CD14-positive monocyte (primary cell): Measurements from ENCODE around the gene TMUB2. TPM values are rescaled to one million over a fixed set of nuclear protein-coding genes. Genes with fewer than 3 reads are reported as not detected.
A peak's percentile ranks its signal among the peaks of the same experiment; 100 is the strongest.

Experiments
- DNase-seq, 3 donors: peaks; one replicate each; pipeline ENCODE4 v3.0.0-alpha.2; 2011 to 2022
- H2AFZ ChIP-seq: 2 replicates; pipeline ENCODE4 v1.6.0; 2012; ENCODE audit warnings: mild to moderate bottlenecking, low read depth, low read length, inconsistent platforms; ENCODE audit not compliant: insufficient read depth, poor library complexity, severe bottlenecking
- H3K27ac ChIP-seq, 2 donors: 1 replicate in 1 of 2; 2 replicates in 1 of 2; pipeline ENCODE4 v1.5.1; 2012 to 2013; ENCODE audit warnings: low read length in 2 of 2, control low read depth in 1 of 2, inconsistent platforms in 1 of 2, low read depth in 1 of 2, mild to moderate bottlenecking in 1 of 2
- H3K27me3 ChIP-seq, 2 donors: one replicate each; pipeline versions ENCODE4 v1.6.0 to v1.6.1; 2011 to 2013; ENCODE audit warnings: low read length in 2 of 2; ENCODE audit not compliant: control insufficient read depth in 2 of 2, insufficient read depth in 2 of 2
- H3K36me3 ChIP-seq, 2 donors: replicated peaks in 1 of 2; 1 replicate in 1 of 2; 2 replicates in 1 of 2; pipeline versions ENCODE4 v1.5.1 to v1.6.1; 2012 to 2013; ENCODE audit warnings: low read length in 2 of 2, control low read depth in 1 of 2, inconsistent platforms in 1 of 2, mild to moderate bottlenecking in 1 of 2; ENCODE audit not compliant: insufficient read depth in 2 of 2, control insufficient read depth in 1 of 2
- H3K4me1 ChIP-seq, 2 donors: 1 replicate in 1 of 2; 2 replicates in 1 of 2; pipeline versions ENCODE4 v1.5.1 to v1.6.1; 2012 to 2013; ENCODE audit warnings: low read length in 2 of 2, control low read depth in 1 of 2, inconsistent platforms in 1 of 2, mild to moderate bottlenecking in 1 of 2, moderate library complexity in 1 of 2; ENCODE audit not compliant: insufficient read depth in 2 of 2, control insufficient read depth in 1 of 2
- H3K4me2 ChIP-seq: replicated peaks from 2 replicates; pipeline ENCODE3; 2012; ENCODE audit warnings: low read length, moderate library complexity, mild to moderate bottlenecking; ENCODE audit not compliant: poor library complexity, severe bottlenecking; ENCODE audit errors: extremely low read depth
- H3K4me3 ChIP-seq, 3 experiments: fragments of 200-600 bp in 1 of 3; sonication (generic) in 1 of 3; replicated peaks in 1 of 3; 1 replicate in 2 of 3; 2 replicates in 1 of 3; pipeline ENCODE4 v1.5.1; 2011 to 2013; ENCODE audit warnings: low read length in 3 of 3, mild to moderate bottlenecking in 3 of 3, control low read depth in 2 of 3, low read depth in 2 of 3, inconsistent platforms in 1 of 3, moderate library complexity in 1 of 3
- H3K79me2 ChIP-seq: 2 replicates; pipeline ENCODE4 v1.6.0; 2012; ENCODE audit warnings: mild to moderate bottlenecking, control low read depth, inconsistent platforms, low read length, moderate library complexity; ENCODE audit not compliant: insufficient read depth
- H3K9ac ChIP-seq: 2 replicates; pipeline ENCODE4 v1.6.0; 2017; ENCODE audit warnings: low read length, mild to moderate bottlenecking; ENCODE audit not compliant: insufficient read depth, poor library complexity, severe bottlenecking
- H3K9me3 ChIP-seq, 2 donors: replicated peaks in 1 of 2; 1 replicate in 1 of 2; 2 replicates in 1 of 2; pipeline versions ENCODE4 v1.5.1 to v1.6.1; 2012 to 2013; ENCODE audit warnings: low read length in 2 of 2, control low read depth in 1 of 2; ENCODE audit not compliant: control insufficient read depth in 1 of 2, insufficient read depth in 1 of 2
- H4K20me1 ChIP-seq: 2 replicates; pipeline ENCODE4 v1.6.0; 2012; ENCODE audit warnings: mild to moderate bottlenecking, low read length, control low read depth, moderate library complexity; ENCODE audit not compliant: insufficient read depth
- H3K27ac Mint-ChIP-seq, 7 donors: one replicate each; pipeline ENCODE4 v1.8.0; 2020; ENCODE audit warnings: mild to moderate bottlenecking in 7 of 7, mixed read lengths in 7 of 7, moderate library complexity in 6 of 7, inconsistent platforms in 2 of 7
- H3K27me3 Mint-ChIP-seq, 3 donors: one replicate each; pipeline ENCODE4 v1.8.0; 2021 to 2022; ENCODE audit warnings: low read depth in 3 of 3, mild to moderate bottlenecking in 3 of 3, mixed read lengths in 3 of 3, moderate library complexity in 3 of 3, inconsistent platforms in 1 of 3
- H3K36me3 Mint-ChIP-seq, 2 donors: one replicate each; pipeline ENCODE4 v1.8.0; 2020; ENCODE audit warnings: mixed read lengths in 2 of 2, inconsistent platforms in 1 of 2, mild to moderate bottlenecking in 1 of 2
- H3K4me1 Mint-ChIP-seq: one replicate; pipeline ENCODE4 v1.8.0; 2020; ENCODE audit warnings: mild to moderate bottlenecking, mixed read lengths
- H3K4me3 Mint-ChIP-seq, 2 donors: one replicate each; pipeline ENCODE4 v1.8.0; 2020; ENCODE audit warnings: mild to moderate bottlenecking in 2 of 2, mixed read lengths in 2 of 2, moderate library complexity in 1 of 2
- H3K9me3 Mint-ChIP-seq, 7 donors: one replicate each; pipeline ENCODE4 v1.8.0; 2020 to 2022; ENCODE audit warnings: mixed read lengths in 7 of 7, mild to moderate bottlenecking in 6 of 7, moderate library complexity in 6 of 7, inconsistent platforms in 2 of 7
- CTCF ChIP-seq: fragments of 200-600 bp; IDR thresholded peaks from one replicate; pipeline ENCODE4 v1.8.0; 2022; ENCODE audit warnings: antibody characterized with exemption, mild to moderate bottlenecking
- WGBS: methylation state at CpG from one replicate; pipeline ENCODE4 v1.1.5; 2013; ENCODE audit warnings: missing lambda C conversion rate; ENCODE audit not compliant: insufficient coverage; 5-methylcytosine and 5-hydroxymethylcytosine counted together
- intact Hi-C, 2 donors: fragments of 100-400 bp; cut with micrococcal nuclease; formaldehyde crosslinking; loops; one replicate each; pipeline versions ENCODE4 v1.15.0 to v1.15.1; 2023
- polyA plus RNA-seq, 3 donors: library from polyadenylated mRNA; depleted of rRNA in 1 of 3; unstranded in 2 of 3; stranded (reverse) in 1 of 3; fragments of 300-500 nt in 2 of 3; fragments of >200 nt in 1 of 3; fragmentation: Illumina TruSeq in 2 of 3; gene quantifications; 1 replicate in 2 of 3; 2 replicates in 1 of 3; pipeline ENCODE4 v1.2.3, GENCODE V29; 2012 to 2021

TMUB2 gene
- polyA plus RNA-seq, 3 donors: 41.3 to 118 (median 41.7) TPM

- Histone ChIP-seq H3K9ac (no peak overlapping the region), H3K79me2 (peaks cover 12% of the 10 kb centered on the region), H4K20me1 (peaks cover 11% of the 10 kb centered on the region), H3K27me3 (no peaks in the 10 kb centered on the region), H2AFZ (no peak overlapping the region), H3K4me2 (no peak overlapping the region), H3K4me3 (no peak overlapping the region), H3K9me3 (no peaks in the 10 kb centered on the region), H3K36me3 (peaks cover 42 to 44% of the 10 kb centered on the region in 2 donors), H3K27ac (no peak overlapping the region), H3K4me1 (no peaks in the 10 kb centered on the region)
- H3K4me3 Mint-ChIP-seq: no peak overlapping the region
- H3K36me3 Mint-ChIP-seq: peaks cover 30 to 57% of the 10 kb centered on the region in 2 donors
- H3K27ac Mint-ChIP-seq: no peak overlapping the region
- H3K9me3 Mint-ChIP-seq: peaks cover 0 to 2% (median 0%) of the 10 kb centered on the region in 7 donors
- H3K4me1 Mint-ChIP-seq: no peaks in the 10 kb centered on the region
- no CpG with 5 or more reads among the region's 4 CpGs for WGBS
- no peaks in the 10 kb centered on the region for H3K27me3 Mint-ChIP-seq
- TF ChIP-seq CTCF: no peak
- intact Hi-C loops: no loop called here
- no peak for DNase-seq
Observed at GRCh38 chr17:44177640-44178039, 9.1 kb upstream of the TMUB2 start.

- H3K36me3 ChIP-seq: peaks cover 43 to 49% of the 10 kb centered on the region in 2 donors
Observed at GRCh38 chr17:44178133-44178532, 8.6 kb upstream of the TMUB2 start.

More at GRCh38 chr17:44178133-44178532, 8.6 kb upstream of the TMUB2 start:
- intact Hi-C loops: no loop called here
- 97% methylated on average over 14 of the region's 14 CpGs for WGBS
- no peaks in the 10 kb centered on the region for H3K27me3 Mint-ChIP-seq
- no peak for TF ChIP-seq CTCF
- Histone ChIP-seq H3K9ac (no peak overlapping the region), H3K9me3 (no peaks in the 10 kb centered on the region), H2AFZ (no peak overlapping the region), H3K4me1 (no peaks in the 10 kb centered on the region), H3K27ac (no peak overlapping the region), H3K79me2 (peaks cover 17% of the 10 kb centered on the region), H4K20me1 (peaks cover 16% of the 10 kb centered on the region), H3K4me2 (no peak overlapping the region), H3K27me3 (no peaks in the 10 kb centered on the region), H3K4me3 (no peak overlapping the region)
- DNase-seq: no peak
- peaks cover 0 to 2% (median 0%) of the 10 kb centered on the region in 7 donors for H3K9me3 Mint-ChIP-seq
- H3K36me3 Mint-ChIP-seq: peaks cover 31 to 61% of the 10 kb centered on the region in 2 donors
- H3K4me3 Mint-ChIP-seq: no peak overlapping the region
- H3K27ac Mint-ChIP-seq: peak overlapping the region in 2 of 7 donors; percentile 37 to 73
- no peaks in the 10 kb centered on the region for H3K4me1 Mint-ChIP-seq
